ENCODE measurements around the gene PHF21A.
"Not testable (repeated sequence)": the region's sequence is repeated elsewhere in the genome, so short reads cannot be mapped to it uniquely, and the experiment has no call there.

The PHF21A gene

GRCh38 chr11:45921561-45922424 is 199.5 kb downstream of the PHF21A start:
- DNase-seq (ENCODE audit: low read depth in 2 of 2), result no peak

- DNase-seq (ENCODE audit: low read depth in 2 of 2), result no peak
Observed at GRCh38 chr11:45920531-45921477, 200.4 kb downstream of the PHF21A start.

GRCh38 chr11:45919806-45920530 is 201.3 kb downstream of the PHF21A start:
- no peak for DNase-seq (ENCODE audit: low read depth in 2 of 2)

- no peak for DNase-seq (ENCODE audit: low read depth in 2 of 2)
Observed at GRCh38 chr11:45918962-45919675, 202.1 kb downstream of the PHF21A start.

DNA sequence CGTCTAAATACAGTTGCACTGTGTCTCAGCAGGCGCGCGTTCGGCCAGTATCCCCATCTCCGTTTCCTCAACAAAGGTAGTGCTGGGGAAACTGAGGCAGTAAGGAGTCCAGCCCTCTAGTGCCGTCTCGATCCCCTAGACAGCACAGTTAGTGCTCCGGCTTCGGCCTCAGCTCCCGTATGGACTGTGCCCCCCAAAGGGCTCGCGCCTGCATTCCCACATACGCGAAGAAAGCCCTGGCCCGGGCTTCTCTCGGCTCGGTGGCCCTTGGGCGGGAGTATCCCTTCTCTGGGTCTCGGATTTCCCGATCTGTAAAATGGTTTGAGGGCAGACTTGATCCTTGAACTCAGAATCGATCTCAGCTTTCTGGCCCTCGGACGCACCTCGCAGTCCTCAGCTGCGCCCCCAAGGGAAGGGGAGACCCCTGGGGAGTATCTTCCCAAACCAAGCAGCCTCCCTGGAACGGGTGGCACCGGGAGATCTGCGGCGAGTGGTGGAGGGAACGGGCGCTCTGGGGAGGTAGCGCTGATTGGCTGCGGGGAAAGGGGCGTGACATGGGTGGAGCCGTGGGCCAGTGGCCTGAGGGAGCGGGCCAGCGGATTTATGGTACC is 202.8 kb downstream of the PHF21A start:
- peak; percentile 54 to 65 for DNase-seq (ENCODE audit: low read depth in 2 of 2)

DNA sequence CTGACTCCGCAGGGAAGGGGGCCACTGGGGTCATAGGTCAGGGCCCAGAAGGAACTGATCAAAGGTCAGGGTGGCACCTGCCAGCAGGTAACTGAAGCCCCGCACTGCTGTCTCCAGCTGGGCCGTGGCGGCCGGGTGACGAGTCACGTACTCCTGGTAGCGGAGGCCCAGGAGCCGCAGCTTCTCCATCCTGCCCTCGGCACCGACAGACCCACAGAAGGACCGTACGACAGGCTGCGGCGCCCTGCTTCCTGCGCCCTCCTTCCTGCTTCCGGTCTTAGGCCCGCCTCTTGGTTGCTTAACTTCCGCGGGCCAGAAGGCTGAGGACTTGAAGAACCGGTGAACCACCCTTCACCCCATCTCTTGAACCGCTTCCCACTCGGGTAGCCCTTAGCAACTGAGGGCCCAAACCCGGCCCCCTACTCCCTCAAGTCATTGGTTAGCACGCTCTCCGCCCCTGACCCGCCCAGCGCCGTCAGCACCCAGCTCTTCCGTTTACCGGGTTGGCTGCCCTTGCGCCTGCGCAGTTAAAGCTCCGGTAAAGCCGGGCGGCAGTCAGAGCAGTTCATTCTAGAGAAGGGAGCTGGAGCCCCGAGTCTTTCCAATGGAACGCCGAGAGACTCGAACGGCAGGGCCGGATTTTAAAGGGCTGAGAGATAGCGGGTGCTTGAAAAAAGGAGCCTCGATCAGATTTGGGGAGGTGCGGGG is 203.5 kb downstream of the PHF21A start, which contains the start of gene PEX16:
Gene PEX16 (minus strand): TSS at position 255 of the 708 bp plus-strand sequence. CDS start 66 bp downstream, at position 189.
- peak; percentile 86 to 91 for DNase-seq (ENCODE audit: low read depth in 2 of 2)

DNA sequence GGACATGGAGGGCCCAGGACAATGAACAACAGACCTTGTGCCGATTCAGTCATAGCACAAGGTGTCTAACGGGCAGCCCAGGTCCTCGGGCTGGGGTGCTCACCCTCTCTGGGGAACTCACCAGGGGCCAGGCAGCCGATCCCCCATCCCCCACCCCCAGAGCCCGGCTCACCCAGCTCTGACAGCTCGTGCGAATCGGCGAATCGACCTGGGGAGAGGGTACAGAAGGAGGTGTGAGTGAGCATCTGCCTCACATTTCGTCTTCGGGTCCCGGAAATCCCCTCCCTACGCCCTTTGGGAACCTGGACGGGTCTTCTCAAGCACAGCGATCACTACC is 204.0 kb downstream of the PHF21A start:
- no peak for DNase-seq (ENCODE audit: low read depth in 2 of 2)

GRCh38 chr11:45915446-45915845 is 205.8 kb downstream of the PHF21A start:
- DNase-seq (ENCODE audit: low read depth in 2 of 2), result no peak

DNA sequence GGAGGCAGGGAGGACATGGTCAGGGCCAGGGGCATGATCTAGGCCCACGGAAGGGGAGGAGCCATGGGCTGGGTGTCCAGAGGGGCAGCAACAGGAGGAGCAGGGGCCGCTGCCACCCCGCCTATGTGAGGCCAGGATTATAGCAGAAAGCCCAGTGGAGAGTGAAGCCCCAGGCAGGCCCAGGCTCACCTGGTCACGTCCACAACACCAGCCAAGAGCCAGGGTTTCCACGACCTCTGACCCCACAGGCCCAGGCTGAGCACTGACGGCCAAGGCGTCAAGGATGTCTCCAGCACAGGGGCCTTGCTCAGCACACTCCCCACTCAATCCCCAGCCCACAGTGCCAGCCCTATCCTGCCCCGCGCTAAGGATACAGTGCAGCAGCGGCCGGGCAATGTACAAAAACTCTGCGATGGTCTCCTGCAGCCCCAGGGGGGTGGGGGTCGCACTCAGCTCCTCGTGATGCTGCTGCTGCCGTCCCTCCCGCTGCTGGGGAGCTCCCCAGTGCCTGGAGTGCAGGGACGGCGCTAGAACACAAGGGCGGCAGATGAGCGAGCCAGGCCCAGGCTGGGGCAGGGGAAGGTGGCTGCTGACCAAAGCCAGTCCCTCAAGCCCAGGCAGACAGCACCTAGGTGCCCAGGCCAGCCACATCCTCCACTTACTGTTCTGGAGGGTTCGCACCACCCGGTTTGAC is 207.2 kb downstream of the PHF21A start:
- DNase-seq (ENCODE audit: low read depth in 2 of 2), result no peak

DNA sequence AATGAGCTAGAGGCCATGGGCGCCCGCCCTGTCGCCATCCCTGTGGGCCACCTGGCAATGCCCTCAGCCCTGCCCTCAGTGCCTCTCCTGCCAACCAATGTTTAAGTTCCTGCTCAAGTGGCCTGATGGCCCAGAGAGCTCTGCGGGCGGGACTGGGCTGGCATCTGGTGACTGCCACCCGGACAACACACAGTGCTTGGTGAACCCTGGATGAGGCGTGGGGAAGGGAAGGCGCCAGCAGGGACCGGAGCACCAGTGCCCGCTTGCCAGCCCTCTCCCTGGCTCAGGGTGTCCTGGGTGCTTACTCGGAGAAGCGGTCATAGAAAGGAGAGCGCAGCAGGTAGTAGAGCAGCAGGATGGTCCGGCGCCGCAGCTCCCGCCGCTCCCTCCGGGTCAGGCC is 207.7 kb downstream of the PHF21A start:
- DNase-seq (ENCODE audit: low read depth in 2 of 2), result no peak

DNA sequence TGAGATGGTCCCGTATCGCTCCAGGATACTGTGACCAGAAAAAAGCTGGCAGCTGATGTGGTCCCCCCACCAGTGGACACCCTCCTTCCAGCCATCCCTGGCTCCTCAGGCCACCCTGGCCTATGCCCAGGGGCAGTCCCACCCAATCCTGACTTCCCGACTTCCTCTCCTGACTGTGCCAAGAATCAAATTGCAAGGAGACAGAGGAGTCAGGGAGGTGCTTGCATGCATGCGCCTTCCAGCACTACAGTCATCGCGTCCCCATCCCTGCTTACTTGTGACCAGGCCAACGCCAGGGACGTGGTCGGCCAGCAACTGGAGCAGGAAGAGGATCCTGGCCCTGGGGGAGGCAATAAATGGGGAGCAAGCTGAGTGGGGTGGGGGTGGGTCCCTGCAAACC is 210.6 kb downstream of the PHF21A start:
- no peak for DNase-seq (ENCODE audit: low read depth in 2 of 2)

DNA sequence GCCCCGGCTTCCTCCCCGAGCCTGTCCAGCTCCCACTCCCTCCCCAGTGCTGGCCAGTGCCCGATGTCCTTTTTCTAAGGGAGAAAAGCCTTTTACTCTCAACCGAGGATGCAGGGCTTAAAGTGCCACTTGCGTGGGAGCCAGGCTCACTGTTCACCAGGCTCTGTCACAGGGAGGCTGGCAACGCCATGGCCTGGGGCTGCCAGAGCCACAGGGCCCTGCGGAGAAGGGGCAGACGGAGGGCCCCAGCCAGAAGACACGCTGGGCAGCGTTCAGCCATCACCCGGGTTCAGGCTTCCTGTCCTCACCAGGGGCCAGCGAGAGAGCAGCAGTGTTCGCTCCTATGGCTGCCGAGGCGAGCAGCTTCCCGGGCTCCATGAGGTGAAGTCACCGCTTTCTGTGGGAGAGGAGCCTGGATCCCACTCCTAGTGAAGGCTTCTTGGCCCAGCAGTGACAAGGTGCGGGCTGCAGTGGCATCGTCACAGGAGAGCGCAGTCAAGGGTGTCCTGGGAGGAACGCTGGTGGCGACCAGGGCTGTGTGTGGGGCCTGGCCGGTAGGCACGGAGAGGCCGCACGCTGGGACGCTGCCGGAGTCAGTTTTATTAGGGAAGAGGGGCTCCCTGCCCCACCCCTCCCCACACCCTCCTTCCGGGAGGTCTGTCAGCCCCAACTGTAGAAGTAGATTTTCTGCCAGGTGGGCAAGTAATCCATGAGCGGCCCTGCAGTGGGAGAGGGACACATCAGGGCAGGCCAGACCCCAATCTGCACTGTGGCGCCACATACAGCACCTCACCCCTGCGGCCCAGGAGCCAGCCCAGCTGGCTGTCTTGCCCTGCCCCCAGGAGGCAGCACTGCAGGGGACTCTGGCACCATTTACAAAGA is 211.4 kb downstream of the PHF21A start:
- no peak for DNase-seq (ENCODE audit: low read depth in 2 of 2)

- DNase-seq (ENCODE audit: low read depth in 2 of 2), result no peak
Observed at GRCh38 chr11:45907911-45908370, 213.3 kb downstream of the PHF21A start.

- DNase-seq (ENCODE audit: low read depth in 2 of 2), result no peak
Observed at GRCh38 chr11:45906965-45907611, 214.2 kb downstream of the PHF21A start, which contains the start of gene FREY1. FREY1 (minus strand) TSS chr11:45907271; CDS start chr11:45907245, 26 bp downstream.

DNA sequence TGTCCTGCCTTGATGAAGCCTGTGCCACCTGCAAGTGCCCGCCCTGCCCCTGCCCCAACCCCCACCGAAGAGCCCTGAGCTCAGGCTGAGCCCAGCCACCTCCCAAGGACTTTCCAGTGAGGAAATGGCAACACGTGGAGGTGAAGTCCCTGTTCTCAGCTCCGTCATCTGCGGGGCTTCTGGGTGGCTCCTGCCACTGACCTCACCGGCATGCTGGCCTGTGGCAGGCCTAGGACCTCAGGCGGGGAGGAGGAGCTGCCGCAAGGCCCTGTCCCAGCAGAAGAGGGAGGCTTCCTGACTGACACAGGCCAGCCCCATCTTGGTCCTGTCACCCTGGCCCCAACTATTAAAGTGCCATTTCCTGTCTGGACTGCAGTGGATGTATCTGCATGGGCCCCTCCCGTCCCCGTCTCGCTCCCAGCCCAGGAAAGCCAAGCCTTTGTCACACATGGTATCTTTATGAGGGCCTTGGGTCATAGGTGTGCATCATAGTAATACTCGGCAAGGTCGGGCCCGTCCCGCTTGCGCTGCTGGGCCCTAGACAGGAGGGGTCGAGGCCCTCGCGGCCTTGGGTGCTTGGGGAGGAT is 215.1 kb downstream of the PHF21A start:
- no peak for DNase-seq (ENCODE audit: low read depth in 2 of 2)

- not testable (repeated sequence) for DNase-seq (ENCODE audit: low read depth in 2 of 2)
Observed at GRCh38 chr11:45905576-45905975, 215.7 kb downstream of the PHF21A start.

DNA sequence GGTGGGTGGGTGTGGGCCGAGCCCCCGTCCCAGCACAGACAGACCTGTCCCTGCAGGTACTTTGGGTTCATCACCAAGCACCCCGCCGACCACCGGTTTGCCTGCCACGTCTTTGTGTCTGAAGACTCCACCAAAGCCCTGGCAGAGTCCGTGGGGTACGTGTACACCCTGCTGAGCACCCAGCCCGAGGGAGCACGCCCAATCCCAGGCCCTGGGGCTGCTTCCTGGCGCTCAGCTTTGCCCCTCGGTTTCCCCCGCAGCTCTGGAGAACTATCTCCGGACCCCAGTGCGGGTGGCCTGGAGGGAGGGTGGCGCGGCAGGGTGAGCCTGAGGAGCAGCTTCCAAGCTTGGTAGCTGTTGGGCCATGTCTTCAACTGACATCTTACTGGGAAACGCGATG is 216.2 kb downstream of the PHF21A start:
- no peak for DNase-seq (ENCODE audit: low read depth in 2 of 2)
